ENCODE data around the gene CYTH4.

- no peak for TF ChIP-seq CTCF (IDR thresholded peaks at IDR 0.05)
- no peak for TF ChIP-seq POLR2A (IDR thresholded peaks at IDR 0.05)
Observed at GRCh38 chr22:37281195-37281594, 1.1 kb upstream of the CYTH4 start.

Measured in Peyer's patch (tissue), 4 donors.